HG02642 (cell line): ENCODE measurements around the gene TAF12.
"Not testable (repeated sequence)": the region's sequence is repeated elsewhere in the genome, so short reads cannot be mapped to it uniquely, and the experiment has no call there.

Experiments
- ATAC-seq: cut with Tn5 transposase; IDR thresholded peaks from one replicate; pipeline ENCODE4 v1.9.1; 2021; ENCODE audit warnings: mild to moderate bottlenecking; ENCODE audit not compliant: unreplicated experiment, poor library complexity

The TAF12 gene, protein sequence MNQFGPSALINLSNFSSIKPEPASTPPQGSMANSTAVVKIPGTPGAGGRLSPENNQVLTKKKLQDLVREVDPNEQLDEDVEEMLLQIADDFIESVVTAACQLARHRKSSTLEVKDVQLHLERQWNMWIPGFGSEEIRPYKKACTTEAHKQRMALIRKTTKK

DNA sequence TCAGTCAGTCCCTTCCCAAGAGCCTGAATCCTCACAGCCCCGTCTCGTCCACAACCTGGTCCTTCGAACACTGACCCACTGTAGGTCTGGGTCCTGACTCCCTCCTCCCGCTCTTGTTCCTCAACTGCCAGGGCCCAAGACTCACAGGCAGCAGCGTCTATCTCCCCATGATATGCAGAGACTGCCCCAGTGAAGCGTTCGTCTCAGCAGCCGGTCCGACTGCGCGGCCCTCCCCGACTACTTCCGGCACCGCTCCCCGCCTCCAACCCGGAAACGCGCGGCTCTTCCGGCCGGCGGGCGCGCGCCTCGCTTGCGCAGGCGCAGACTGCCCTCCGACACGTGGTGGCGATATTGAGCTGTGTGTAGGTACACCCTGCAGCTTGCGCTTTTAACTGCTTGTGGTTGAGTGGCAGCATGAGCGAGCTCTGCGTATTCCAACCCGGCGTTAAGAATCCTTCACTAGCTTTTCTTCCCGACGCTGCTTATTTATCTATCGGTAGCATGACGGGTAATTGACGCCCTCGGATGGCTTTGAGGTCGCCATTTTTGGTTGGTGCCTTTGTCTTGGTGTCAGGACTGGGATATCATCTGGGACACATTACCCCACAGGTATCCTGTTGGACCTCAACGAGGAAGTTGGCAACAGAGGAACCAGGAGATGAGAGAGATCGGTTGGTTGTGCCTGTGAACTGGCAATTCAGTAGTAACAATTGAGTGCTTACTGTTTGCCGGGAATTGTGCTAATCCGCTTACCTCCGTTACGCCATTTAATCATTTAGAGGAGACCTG lies at the start of gene TAF12:
Gene TAF12 (minus strand): TSS at position 221 of the 789 bp plus-strand sequence. CDS start 20,986 bp downstream, outside the sequence.
- peak; percentile 78 for ATAC-seq

- not testable (repeated sequence) for ATAC-seq
Observed at GRCh38 chr1:28691627-28692026, 48.8 kb upstream of the TAF12 start.

DNA sequence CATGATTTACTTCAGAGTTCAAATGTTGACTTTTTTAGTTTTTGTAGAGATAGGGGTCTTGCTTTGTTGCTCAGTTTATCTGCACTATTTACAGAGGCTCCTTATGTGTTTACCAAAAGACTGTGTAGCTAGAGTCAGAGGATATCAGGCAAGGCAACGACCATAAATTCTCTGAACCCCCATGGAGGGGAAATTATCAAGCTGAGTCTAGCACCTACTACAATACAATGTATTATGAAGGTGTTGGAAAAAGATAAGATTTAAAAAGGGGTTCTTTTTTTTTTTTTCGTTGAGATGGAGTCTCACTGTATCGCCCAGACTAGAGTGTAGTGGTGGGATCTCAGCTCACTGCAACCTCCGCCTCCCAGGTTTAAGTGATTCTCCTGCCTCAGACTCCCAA lies 42.1 kb upstream of the TAF12 start:
- no peak for ATAC-seq

DNA sequence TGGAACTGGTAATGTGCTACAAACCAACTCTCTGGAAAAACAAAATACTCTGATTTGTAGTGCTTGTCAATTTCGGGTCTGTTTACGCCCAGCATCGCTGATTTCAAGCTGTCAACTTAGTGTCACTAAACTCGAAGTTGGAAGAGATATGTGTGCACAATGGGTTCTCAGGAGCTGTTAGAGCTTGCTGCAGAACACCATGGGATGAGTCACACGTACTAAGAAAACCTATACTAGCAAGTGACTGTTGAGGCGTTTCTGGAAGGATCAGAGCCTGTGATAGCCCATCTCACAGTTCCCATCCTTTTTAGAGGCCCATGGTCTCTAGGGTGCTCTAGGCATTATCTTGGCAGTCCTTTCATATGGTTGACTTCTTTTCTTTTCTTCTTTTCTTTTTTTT lies 40.0 kb upstream of the TAF12 start:
- ATAC-seq: no peak

- ATAC-seq: no peak
Observed at GRCh38 chr1:28680151-28680550, 37.3 kb upstream of the TAF12 start.

DNA sequence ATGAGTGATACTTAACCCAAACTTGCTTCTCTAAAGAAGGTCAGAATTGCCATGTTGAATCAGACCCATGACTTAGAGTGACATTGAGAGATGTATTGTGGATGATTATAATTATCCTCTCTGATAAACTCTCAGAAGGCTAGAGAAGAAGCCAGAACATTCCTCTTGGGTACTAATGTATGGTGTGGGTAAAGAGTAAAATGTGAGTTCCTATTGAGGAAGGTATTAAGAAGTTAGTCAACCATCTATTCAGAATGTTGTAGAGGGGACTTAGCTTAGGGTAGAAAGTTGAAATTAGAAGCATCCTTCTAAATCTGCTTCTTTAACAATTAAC lies 33.0 kb upstream of the TAF12 start:
- ATAC-seq: no peak

DNA sequence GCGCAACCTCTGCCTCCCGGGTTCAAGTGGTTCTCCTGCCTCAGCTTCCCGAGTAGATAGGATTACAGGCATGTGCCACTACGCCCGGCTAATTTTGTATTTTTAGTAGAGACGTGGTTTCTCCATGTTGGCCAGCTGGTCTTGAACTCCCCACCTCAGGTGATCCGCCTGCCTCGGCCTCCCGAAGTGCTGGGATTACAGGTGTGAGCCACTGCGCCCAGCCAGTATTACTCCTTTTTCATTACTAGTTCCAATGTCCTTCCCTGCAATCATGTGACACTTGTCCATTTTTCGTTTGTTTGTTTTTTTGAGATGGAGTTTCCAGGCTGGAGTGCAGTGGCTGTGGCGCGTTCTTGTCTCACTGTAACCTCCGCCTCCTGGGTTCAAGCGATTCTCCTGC lies 30.1 kb upstream of the TAF12 start:
- not testable (repeated sequence) for ATAC-seq

GRCh38 chr1:28671254-28671780 lies 28.4 kb upstream of the TAF12 start:
- ATAC-seq: no peak

DNA sequence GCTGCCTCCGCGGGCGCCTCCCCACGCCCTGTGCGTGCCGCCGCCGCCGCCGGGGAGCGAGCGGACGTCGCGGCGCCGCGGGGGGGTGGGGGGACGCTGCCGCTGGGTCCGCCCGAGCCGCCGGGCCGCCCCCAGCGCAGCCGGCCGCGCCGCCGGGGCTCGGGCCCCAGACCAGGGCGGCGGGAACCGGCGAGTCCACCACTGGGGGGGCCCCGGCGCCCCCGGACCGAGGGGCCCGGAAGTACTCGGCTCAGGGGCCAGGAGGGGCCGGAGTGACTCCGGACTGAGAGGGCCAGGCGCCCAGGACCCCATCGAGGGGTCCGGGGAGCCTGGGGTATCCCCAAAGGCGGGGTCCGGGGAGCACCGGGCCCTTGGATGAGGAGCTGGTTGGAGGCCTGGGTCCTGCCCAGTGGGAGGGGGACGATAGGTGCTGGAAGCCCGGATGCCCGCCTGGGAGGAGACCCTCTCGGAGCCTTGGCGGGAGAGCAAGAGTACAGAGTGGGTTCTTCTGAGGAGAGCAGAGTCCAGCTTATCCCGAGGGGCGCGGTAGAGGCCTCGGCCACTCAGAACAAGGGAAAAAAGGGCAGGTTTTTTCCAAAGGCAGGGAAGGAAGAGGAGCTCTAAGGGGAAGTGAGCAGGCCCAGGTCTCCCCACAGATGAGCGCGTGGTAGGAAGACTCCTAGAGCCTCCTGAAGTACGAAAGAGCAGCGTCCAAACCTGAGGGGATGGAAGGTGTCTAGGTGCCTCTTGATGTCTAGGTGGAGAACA lies 26.3 kb upstream of the TAF12 start:
- ATAC-seq: peak; percentile 55

DNA sequence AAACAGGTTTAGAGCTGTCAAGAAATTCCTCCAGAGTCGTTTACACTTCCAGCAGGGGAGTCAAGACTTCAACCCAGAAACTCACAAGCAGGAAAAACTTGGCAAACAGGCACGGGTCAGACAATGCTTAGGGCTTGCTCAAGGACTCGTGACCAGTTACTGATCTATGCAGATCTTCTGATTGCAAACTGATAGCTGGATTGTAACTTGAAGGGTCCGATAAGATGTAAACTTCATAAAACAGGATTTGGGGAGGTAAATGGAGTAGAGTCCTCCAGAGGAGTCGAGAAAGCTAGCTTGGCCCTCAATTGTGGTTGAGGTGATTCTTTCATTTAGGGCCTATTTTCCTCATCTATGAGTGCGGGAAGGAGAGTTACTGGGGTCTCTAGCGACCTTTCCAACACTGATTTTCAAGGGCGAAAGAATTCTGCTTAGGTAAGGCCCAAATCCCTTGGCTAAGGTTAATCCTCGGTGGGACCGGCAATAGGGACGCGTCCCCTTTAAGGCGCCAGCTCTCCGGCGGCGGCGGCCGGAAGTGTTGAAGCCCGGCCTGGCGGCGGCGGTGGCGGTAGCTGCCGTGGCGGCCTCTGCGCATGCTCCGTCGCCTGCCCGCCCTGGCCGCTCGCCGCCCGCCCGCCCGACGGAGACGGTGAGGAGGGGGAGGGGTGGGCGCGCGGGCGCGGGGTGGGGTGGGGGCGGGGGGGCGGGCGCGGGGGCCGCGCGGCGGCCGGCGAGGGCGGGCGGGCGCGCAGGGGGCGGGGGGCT lies 25.5 kb upstream of the TAF12 start, which contains the start of gene GMEB1:
Gene GMEB1 (plus strand): TSS at position 594 of the 765 bp plus-strand sequence. CDS start 14,829 bp downstream, outside the sequence.
- peak; percentile 83 for ATAC-seq

- ATAC-seq: no peak
Observed at GRCh38 chr1:28666806-28667205, 23.9 kb upstream of the TAF12 start.

DNA sequence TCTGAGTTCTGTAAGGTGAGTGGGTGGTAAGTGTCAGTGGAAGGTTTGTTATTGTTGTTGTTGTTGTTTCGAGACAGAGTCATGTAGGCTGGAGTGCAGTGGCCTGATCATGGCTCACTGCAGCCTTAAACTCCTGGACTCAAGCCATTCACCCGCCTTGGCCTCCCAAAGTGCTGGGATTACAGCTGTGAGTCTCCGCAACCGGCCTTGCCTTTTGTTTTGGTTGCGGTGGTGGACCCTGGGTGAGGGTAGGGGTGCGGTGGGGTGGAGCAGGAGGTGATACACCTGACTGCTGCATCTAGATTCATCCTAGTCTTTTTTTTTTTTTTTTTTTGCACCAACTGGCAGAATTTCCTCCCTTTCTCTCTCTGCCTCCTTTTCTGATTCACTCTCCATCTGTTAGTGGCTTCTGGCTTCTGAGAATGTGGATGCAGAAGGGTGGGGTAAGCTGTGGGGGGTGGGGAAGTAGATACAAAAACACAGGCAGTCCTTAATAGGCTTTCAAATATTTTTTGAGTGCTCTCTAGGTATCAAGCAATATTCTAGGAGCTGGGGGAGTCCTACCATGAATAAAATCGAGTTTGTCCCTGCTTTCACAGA lies 21.1 kb upstream of the TAF12 start:
- ATAC-seq: no peak

DNA sequence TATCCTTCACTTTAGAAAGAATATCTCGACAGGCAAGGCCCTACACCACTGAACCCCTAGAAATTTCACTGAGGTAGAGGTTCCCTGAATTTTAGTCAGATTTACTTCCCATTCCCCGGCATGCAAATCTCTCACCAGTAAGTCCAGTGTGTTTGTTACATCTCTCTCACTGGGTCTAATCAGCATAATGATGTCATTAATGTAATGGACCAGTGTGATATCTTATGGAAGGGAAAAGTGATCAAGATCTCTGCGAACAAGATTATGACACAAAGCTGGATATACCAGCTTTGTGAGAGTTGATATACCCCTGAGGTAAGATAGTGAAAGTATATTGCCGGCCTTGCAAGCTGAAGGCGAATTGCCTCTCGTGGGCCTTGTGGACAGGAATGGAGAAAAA lies 13.5 kb upstream of the TAF12 start:
- ATAC-seq: no peak

GRCh38 chr1:28655448-28656311 lies 12.8 kb upstream of the TAF12 start:
- ATAC-seq: not testable (repeated sequence)

GRCh38 chr1:28653870-28654269 lies 11.0 kb upstream of the TAF12 start:
- ATAC-seq: not testable (repeated sequence)

DNA sequence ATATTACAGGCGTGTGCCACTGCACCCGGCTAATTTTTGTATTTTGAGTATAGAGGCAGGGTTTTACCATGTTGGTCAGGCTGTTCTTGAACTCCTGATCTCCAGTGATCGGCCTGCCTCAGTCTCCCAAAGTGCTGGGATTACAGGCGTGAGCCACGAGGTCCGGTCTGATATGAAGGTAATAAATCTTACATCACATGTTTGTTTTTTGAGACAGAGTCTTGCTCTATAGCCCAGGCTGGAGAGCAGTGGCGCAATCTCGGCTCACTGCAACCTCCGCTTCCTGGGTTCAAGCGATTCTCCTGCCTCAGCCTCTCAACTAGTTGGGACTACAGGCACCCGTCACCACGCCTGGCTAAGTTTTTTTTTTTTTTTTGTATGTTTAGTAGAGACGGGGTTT lies 10.2 kb upstream of the TAF12 start:
- not testable (repeated sequence) for ATAC-seq

- peak; percentile 64 for ATAC-seq
Observed at GRCh38 chr1:28648474-28649198, 5.8 kb upstream of the TAF12 start, which contains the start of gene RNU11. RNU11 (plus strand) TSS chr1:28648600.

DNA sequence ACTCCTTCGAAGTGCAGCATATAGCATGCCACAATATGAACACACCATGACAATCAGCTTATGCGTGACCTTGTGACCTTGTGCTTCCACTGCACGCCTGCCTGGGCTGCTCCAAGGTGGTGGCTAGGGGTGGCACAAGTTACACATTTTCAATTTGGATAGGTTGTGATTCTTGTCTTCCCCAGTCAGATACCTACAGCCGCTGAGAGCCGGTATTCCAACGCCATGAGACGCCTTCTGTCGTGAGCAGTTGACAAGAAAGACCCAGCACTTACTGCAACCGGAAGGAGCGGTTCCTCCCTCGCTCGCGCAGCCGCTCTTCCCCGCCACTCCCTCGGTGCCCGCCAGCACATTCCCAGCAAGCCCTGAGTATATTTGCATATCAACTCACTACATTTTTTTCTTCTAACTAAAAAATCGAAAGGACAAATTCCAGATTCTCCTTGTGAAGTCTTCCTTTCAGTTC lies 5.2 kb upstream of the TAF12 start:
- peak; percentile 71 for ATAC-seq
